K562 treated with DMSO at 1 percent for 24 hours (cell line): ENCODE measurements around the gene IL36B. TPM values are rescaled to one million over a fixed set of nuclear protein-coding genes. Genes with fewer than 3 reads are reported as not detected.

Experiments used
- total RNA-seq: library from RNA; unstranded; fragments of 300-600 nt; gene quantifications from 2 replicates; pipeline ENCODE4 v1.2.3, GENCODE V29; 2022; ENCODE audit warnings: low read depth; ENCODE audit not compliant: insufficient read depth

Gene IL36B
- total RNA-seq, result not detected in 2 replicates

GRCh38 chr2:113052396-113052917 lies at the start of gene IL36B:
Gene IL36B, minus strand, starts transcription at chr2:113052867.

GRCh38 chr2:113067681-113068080 lies 15.0 kb upstream of the IL36B start, which contains the start of gene IL1F10:
Gene IL1F10, plus strand, starts transcription at chr2:113067970. Its CDS starts 4,769 bp downstream, at chr2:113072739.

GRCh38 chr2:113058998-113059960 lies 6.6 kb upstream of the IL36B start, which contains the start of gene IL36RN:
Gene IL36RN, plus strand, starts transcription at chr2:113059198. Its CDS starts 241 bp downstream, at chr2:113059439.

GRCh38 chr2:113005030-113005509 lies 47.6 kb downstream of the IL36B start, which contains the start of gene IL36A:
Gene IL36A, plus strand, starts transcription at chr2:113005459. Its CDS starts 413 bp downstream, at chr2:113005872.

GRCh38 chr2:112977559-112978056 lies 75.1 kb downstream of the IL36B start, which contains the start of gene IL36G:
Gene IL36G, plus strand, starts transcription at chr2:112978006. Its CDS starts 633 bp downstream, at chr2:112978639.

Other genes starting within 250 kb of the IL36B start
- 0.56 and 1.1 TPM in 2 replicates for gene IL1B, start 216.1 kb downstream of the IL36B start, total RNA-seq
- not detected in 2 replicates for gene IL37, start 141.7 kb downstream of the IL36B start, total RNA-seq
- gene IL36G, start 74.9 kb downstream of the IL36B start, total RNA-seq, result not detected in 2 replicates
- gene IL36A, start 47.4 kb downstream of the IL36B start, total RNA-seq, result not detected in 2 replicates
- not detected in 2 replicates for gene IL36RN, start 6.3 kb upstream of the IL36B start, total RNA-seq
- gene IL1F10, start 15.1 kb upstream of the IL36B start, total RNA-seq, result not detected in 2 replicates
- 1.1 TPM in 1 of 2 replicates, not detected in the other for gene IL1RN, start 74.7 kb upstream of the IL36B start, total RNA-seq
- gene PSD4, start 121.1 kb upstream of the IL36B start, total RNA-seq, result 27.2 and 34.7 TPM in 2 replicates
- gene PAX8, start 226.1 kb upstream of the IL36B start, total RNA-seq, result 2.7 and 5.4 TPM in 2 replicates